Heart left ventricle (tissue), 16 donors: Measurements from ENCODE around the gene CCDC8. TPM values are rescaled to one million over a fixed set of nuclear protein-coding genes. Genes with fewer than 3 reads are reported as not detected.

Experiments used
- ATAC-seq, 4 donors: fragments of 200-7000 bp; cut with Tn5 transposase; one replicate each; pipeline ENCODE4 v1.9.1; 2020 to 2022; ENCODE audit warnings: moderate library complexity in 4 of 4, mild to moderate bottlenecking in 3 of 4, moderate number of reproducible peaks in 1 of 4
- DNase-seq, 5 donors: peaks; one replicate each; pipeline ENCODE4 v3.0.0-alpha.2; 2020
- H3K27ac ChIP-seq, 12 donors: fragments of 200-600 bp; sonication (generic) in 4 of 12; one replicate each; pipeline versions ENCODE4 v1.5.0 to v1.8.0; 2016 to 2022; ENCODE audit warnings: mild to moderate bottlenecking in 2 of 12
- H3K27me3 ChIP-seq, 9 donors: fragments of 200-600 bp; sonication (generic) in 2 of 9; one replicate each; pipeline versions ENCODE4 v1.5.1 to v1.8.0; 2016 to 2022; ENCODE audit warnings: mild to moderate bottlenecking in 3 of 9
- H3K36me3 ChIP-seq, 9 donors: fragments of 200-600 bp; sonication (generic) in 2 of 9; one replicate each; pipeline versions ENCODE4 v1.5.0 to v1.8.0; 2018 to 2022; ENCODE audit warnings: mild to moderate bottlenecking in 2 of 9
- H3K4me1 ChIP-seq, 12 donors: fragments of 200-600 bp; sonication (generic) in 4 of 12; one replicate each; pipeline versions ENCODE4 v1.5.0 to v1.8.0; 2016 to 2022; ENCODE audit warnings: mild to moderate bottlenecking in 3 of 12
- H3K4me3 ChIP-seq, 12 donors: fragments of 200-600 bp; sonication (generic) in 4 of 12; one replicate each; pipeline versions ENCODE4 v1.5.0 to v1.8.0; 2017 to 2022; ENCODE audit warnings: mild to moderate bottlenecking in 9 of 12, moderate library complexity in 4 of 12
- H3K9me3 ChIP-seq, 12 donors: fragments of 200-600 bp; sonication (generic) in 4 of 12; one replicate each; pipeline versions ENCODE4 v1.5.0 to v1.8.0; 2016 to 2022; ENCODE audit warnings: mild to moderate bottlenecking in 1 of 12
- CTCF ChIP-seq, 12 donors: fragments of 200-600 bp; sonication (generic) in 4 of 12; IDR thresholded peaks; one replicate each; pipeline versions ENCODE4 v1.5.0 to v1.8.0; 2018 to 2022; ENCODE audit warnings: antibody characterized with exemption in 12 of 12, mild to moderate bottlenecking in 5 of 12
- POLR2A ChIP-seq, 2 donors: fragments of 450-650 bp; IDR thresholded peaks; one replicate each; pipeline ENCODE4 v1.6.1; 2017; ENCODE audit warnings: antibody characterized with exemption in 2 of 2, mild to moderate bottlenecking in 2 of 2, moderate library complexity in 2 of 2
- WGBS, 4 donors: extraction: QIAGEN DNeasy Blood & Tissue Kit in 2 of 4; methylation state at CpG; one replicate each; pipeline versions ENCODE4 v1.1.5 to v1.1.7; 2013 to 2018; 5-methylcytosine and 5-hydroxymethylcytosine counted together
- intact Hi-C, 10 donors: fragments of 100-400 bp; cut with DNase I; formaldehyde crosslinking; loops; one replicate each; pipeline versions ENCODE4 v1.11.1 to v1.14.2; 2022
- polyA plus RNA-seq, 2 donors: library from polyadenylated mRNA; stranded (reverse); fragments of 200-250 nt; gene quantifications; one replicate each; pipeline ENCODE4 v1.2.3, GENCODE V29; 2013
- total RNA-seq, 9 donors: library from RNA; depleted of rRNA in 2 of 9; stranded (reverse); fragments of >200 nt in 2 of 9; fragmentation: NEBNext Ultra II Directional in 3 of 9; extraction: Animal tissue kit (Norgen Biotek cat#: 25700) in 3 of 9; gene quantifications; one replicate each; pipeline versions ENCODE4 v1.1.0 to v1.2.4, GENCODE V29; 2016 to 2023
- donor health status: ischemic (EF 13 %, LVEDD 7.1; RV severe dilation, severe dysfunction).
- donor health status: healthy with polysubstance abuse.
- donor health status: DM: no; HTN: yes; CAD: no.
- donor health status: DM: no; HTN: no; CAD: no.
- donor health status: ischemic (EF 25% LVEDD 6.9; RV normal size, moderate dysfunction).
- donor health status: ischemic (EF 25% LVEDD 5.7; RV mildly dilated, moderate dysfunction).
- donor health status: healthy.
- donor health status: DM: yes; HTN: yes; CAD: no.
- donor health status: ischemic (EF 35%, LVEDD 5.7; RV mildly dilated, moderate dysfunction).
- donor health status: nonischemic (EF 11% LVEDD 7.7; RV severe dilation, severe dysfunction).
- donor health status: DM: yes; HTN: yes; CAD: no.
- donor health status: PGD.
- donor health status: ischemic (EF 29% LVEDD 5.4; RV normal size, mild dysfunction).
- donor health status: nonischemic (EF 23%, LVEDD 6.1; RV moderate dilation, normal function).

Gene CCDC8
- total and polyA plus RNA-seq, 11 donors: 13.6 to 30.6 (median 23.9) TPM

GRCh38 chr19:46381756-46382345 lies 31.5 kb downstream of the CCDC8 start:
- TF ChIP-seq POLR2A (IDR thresholded peaks at IDR 0.05): no peak
- no peak for TF ChIP-seq CTCF (IDR thresholded peaks at IDR 0.05)
- peaks cover 0 to 50% (median 21%) of the 10 kb centered on the region in 12 donors for H3K4me1 ChIP-seq
- no peak for ATAC-seq
- no peaks in the 10 kb centered on the region for H3K27me3 ChIP-seq
- WGBS, 4 donors: 87 to 92% (median 90%) methylated on average over 15 of the region's 15 CpGs
- intact Hi-C loops: no loop called here
- peaks cover 0 to 87% (median 73%) of the 10 kb centered on the region in 9 donors for H3K36me3 ChIP-seq
- no peaks in the 10 kb centered on the region for H3K9me3 ChIP-seq
- peak in 1 of 5 donors; percentile 37 for DNase-seq
- H3K27ac ChIP-seq: no peak overlapping the region
- no peak overlapping the region for H3K4me3 ChIP-seq

GRCh38 chr19:46381346-46381745 lies 32.0 kb downstream of the CCDC8 start:
- TF ChIP-seq CTCF (IDR thresholded peaks at IDR 0.05) (no peak), POLR2A (IDR thresholded peaks at IDR 0.05) (no peak)
- Histone ChIP-seq H3K27ac (no peak overlapping the region), H3K9me3 (no peaks in the 10 kb centered on the region), H3K4me1 (peaks cover 0 to 50% (median 21%) of the 10 kb centered on the region in 12 donors), H3K27me3 (no peaks in the 10 kb centered on the region), H3K36me3 (peaks cover 0 to 89% (median 74%) of the 10 kb centered on the region in 9 donors), H3K4me3 (no peak overlapping the region)
- no peak for DNase-seq
- WGBS, 4 donors: 92 to 99% (median 97%) methylated on average over 2 of the region's 2 CpGs
- no peak for ATAC-seq
- intact Hi-C loops: no loop called here

- intact Hi-C loops: no loop called here
- 93 to 94% (median 94%) methylated on average over 2 of the region's 2 CpGs for WGBS, 4 donors
- ATAC-seq (no peak), DNase-seq (no peak)
- H3K4me1 ChIP-seq: peaks cover 0 to 50% (median 21%) of the 10 kb centered on the region in 12 donors
- peaks cover 0 to 94% (median 80%) of the 10 kb centered on the region in 9 donors for H3K36me3 ChIP-seq
- H3K4me3 ChIP-seq: no peak overlapping the region
- H3K9me3 ChIP-seq: no peaks in the 10 kb centered on the region
- no peak for TF ChIP-seq CTCF (IDR thresholded peaks at IDR 0.05)
- no peak for TF ChIP-seq POLR2A (IDR thresholded peaks at IDR 0.05)
- peak overlapping the region in 5 of 12 donors; percentile 59 to 82 (median 75) for H3K27ac ChIP-seq
- no peaks in the 10 kb centered on the region for H3K27me3 ChIP-seq
These were observed 32.7 kb downstream of the CCDC8 start for GRCh38 chr19:46380690-46381089.

- Histone ChIP-seq H3K27ac (peak overlapping the region; percentile 7 to 82 (median 66)), H3K4me3 (no peak overlapping the region), H3K9me3 (no peaks in the 10 kb centered on the region), H3K36me3 (peaks cover 0 to 77% (median 65%) of the 10 kb centered on the region in 9 donors), H3K27me3 (no peaks in the 10 kb centered on the region), H3K4me1 (peaks cover 3 to 48% (median 27%) of the 10 kb centered on the region in 12 donors)
- ATAC-seq: peak; percentile 39 to 67 (median 60)
- 13 to 30% (median 23%) methylated on average over 2 of the region's 2 CpGs for WGBS, 4 donors
- DNase-seq: no peak
- intact Hi-C loops: loop anchor here in 2 of 10 donors (10.0 kb wide), 2 partner anchors 83 to 93 kb away; partner anchors contain the start of gene HIF3A (in 1 of the 2)
- TF ChIP-seq CTCF (IDR thresholded peaks at IDR 0.05) (no peak), POLR2A (IDR thresholded peaks at IDR 0.05) (no peak)
These were observed 35.1 kb downstream of the CCDC8 start for GRCh38 chr19:46378268-46378667.
